PC-9 (cell line): ENCODE measurements around the gene ZBTB48. TPM values are rescaled to one million over a fixed set of nuclear protein-coding genes. Genes with fewer than 3 reads are reported as not detected.

Experiments used
- BruUV-seq: library from RNA; stranded (reverse); fragments of 400-500 nt; replicated peaks from 2 replicates; lab custom pipeline; 2021; lab: Mats Ljungman, UMichigan
- CTCF ChIA-PET: fragments of 300-600 bp; sonication (Branson Sonifier 250); formaldehyde crosslinking; loops from one replicate; lab custom pipeline; 2022; ENCODE audit warnings: antibody characterized with exemption; lab: Charles Lee
- POLR2A ChIA-PET: fragments of 300-600 bp; sonication (Branson Sonifier 250); formaldehyde crosslinking; loops from one replicate; lab custom pipeline; 2022; ENCODE audit warnings: antibody characterized with exemption; ENCODE audit not compliant: unreplicated experiment; lab: Charles Lee
- DNase-seq, 2 experiments: peaks; one replicate each; pipeline versions ENCODE4 v3.0.0 to v3.0.0-alpha.2; 2015 to 2022; ENCODE audit warnings: mixed read lengths in 1 of 2
- H2AFZ ChIP-seq: fragments of 200-600 bp; sonication (generic); 2 replicates; pipeline ENCODE4 v1.8.1; 2017; ENCODE audit warnings: antibody characterized with exemption
- H3F3A ChIP-seq: fragments of 200-600 bp; sonication (generic); 2 replicates; pipeline ENCODE4 v1.8.1; 2017; ENCODE audit warnings: antibody characterized with exemption, mild to moderate bottlenecking, low read depth; ENCODE audit not compliant: insufficient read depth
- H3K27ac ChIP-seq: fragments of 200-600 bp; sonication (generic); 2 replicates; pipeline ENCODE4 v1.6.1; 2016; ENCODE audit warnings: mixed run types
- H3K27me3 ChIP-seq: fragments of 200-600 bp; sonication (generic); 2 replicates; pipeline ENCODE4 v1.6.1; 2016; ENCODE audit warnings: low read depth, mixed run types; ENCODE audit not compliant: insufficient read depth
- H3K36me3 ChIP-seq: fragments of 200-600 bp; sonication (generic); 2 replicates; pipeline ENCODE4 v1.6.1; 2016; ENCODE audit warnings: low read depth, mixed run types
- H3K4me1 ChIP-seq: fragments of 200-600 bp; sonication (generic); replicated peaks from 2 replicates; pipeline ENCODE4 v1.6.1; 2016; ENCODE audit warnings: mixed run types; ENCODE audit not compliant: insufficient read depth
- H3K4me2 ChIP-seq: fragments of 200-600 bp; sonication (generic); 2 replicates; pipeline ENCODE4 v1.6.1; 2017; ENCODE audit warnings: mixed run types
- H3K4me3 ChIP-seq: fragments of 200-600 bp; sonication (generic); 2 replicates; pipeline ENCODE4 v1.6.1; 2016; ENCODE audit warnings: mixed run types
- H3K79me2 ChIP-seq: fragments of 200-600 bp; sonication (generic); 2 replicates; pipeline ENCODE4 v1.6.1; 2017; ENCODE audit warnings: low read depth, mixed run types
- H3K9me2 ChIP-seq: fragments of 200-600 bp; sonication (generic); 2 replicates; pipeline ENCODE4 v1.8.1; 2017; ENCODE audit warnings: mild to moderate bottlenecking; ENCODE audit not compliant: insufficient read depth
- H3K9me3 ChIP-seq: fragments of 200-600 bp; sonication (generic); 2 replicates; pipeline ENCODE4 v1.8.1; 2016; ENCODE audit warnings: low read depth; ENCODE audit not compliant: insufficient read depth
- H4K20me1 ChIP-seq: fragments of 200-600 bp; sonication (generic); 2 replicates; pipeline ENCODE4 v1.8.1; 2017; ENCODE audit not compliant: insufficient read depth
- CTCF ChIP-seq: fragments of 200-600 bp; sonication (generic); conservative IDR thresholded peaks from 2 replicates; pipeline ENCODE4 v1.6.1; 2017; ENCODE audit warnings: mixed run types, antibody characterized with exemption, mild to moderate bottlenecking, moderate library complexity
- EZH2 ChIP-seq: fragments of 200-600 bp; sonication (generic); IDR thresholded peaks from 2 replicates; pipeline ENCODE4 v1.8.0; 2017; ENCODE audit warnings: antibody characterized with exemption, low read depth
- intact Hi-C: fragments of 100-400 bp; cut with micrococcal nuclease; formaldehyde crosslinking; loops from one replicate; pipeline ENCODE4 v1.10.0; 2022; ENCODE audit not compliant: unreplicated experiment
- total RNA-seq: library from RNA; stranded (reverse); gene quantifications from 2 replicates; pipeline ENCODE4 v1.2.3, GENCODE V29; 2021

The ZBTB48 gene
- total RNA-seq, 1 experiment from 2014 or later: 17.2 TPM

GRCh38 chr1:6582370-6582769, 2.6 kb downstream of the ZBTB48 start:
- no peaks in the 10 kb centered on the region for H3K9me3 ChIP-seq
- peaks cover 11% of the 10 kb centered on the region for H3K79me2 ChIP-seq
- intact Hi-C loops: no loop called here
- no peak overlapping the region for H3K4me2 ChIP-seq
- no peaks in the 10 kb centered on the region for H3F3A ChIP-seq
- ChIA-PET POLR2A (no interaction called here), CTCF (no interaction called here)
- no TSS peak for BruUV-seq
- H3K4me3 ChIP-seq: no peak overlapping the region
- H4K20me1 ChIP-seq: no peaks in the 10 kb centered on the region
- no peak for TF ChIP-seq EZH2
- no peak for TF ChIP-seq CTCF
- DNase-seq: no peak
- peaks cover 8% of the 10 kb centered on the region for H3K4me1 ChIP-seq
- no peak overlapping the region for H2AFZ ChIP-seq
- no peaks in the 10 kb centered on the region for H3K36me3 ChIP-seq
- no peak overlapping the region for H3K27ac ChIP-seq
- H3K27me3 ChIP-seq: no peaks in the 10 kb centered on the region
- H3K9me2 ChIP-seq: no peaks in the 10 kb centered on the region

- Histone ChIP-seq H3K9me3 (no peaks in the 10 kb centered on the region), H3F3A (no peaks in the 10 kb centered on the region), H3K27ac (no peak overlapping the region), H3K9me2 (no peaks in the 10 kb centered on the region), H3K79me2 (peaks cover 11% of the 10 kb centered on the region), H3K27me3 (no peaks in the 10 kb centered on the region), H3K4me3 (no peak overlapping the region), H3K4me1 (peaks cover 8% of the 10 kb centered on the region), H2AFZ (no peak overlapping the region), H4K20me1 (no peaks in the 10 kb centered on the region), H3K36me3 (no peaks in the 10 kb centered on the region), H3K4me2 (no peak overlapping the region)
- intact Hi-C loops: no loop called here
- POLR2A ChIA-PET: no interaction called here
- TF ChIP-seq EZH2 (no peak), CTCF (no peak)
- DNase-seq: no peak
- BruUV-seq: no TSS peak
- CTCF ChIA-PET: interaction anchor here (0.6 kb wide), 1 partner anchor 16 kb away, joined by 3 read pairs; no protein-coding TSS in a partner anchor
Observed at GRCh38 chr1:6584126-6585080, 4.6 kb downstream of the ZBTB48 start.

- Histone ChIP-seq H3K4me2 (no peak overlapping the region), H3K79me2 (peaks cover 10% of the 10 kb centered on the region), H3K9me3 (no peaks in the 10 kb centered on the region), H3K36me3 (no peaks in the 10 kb centered on the region), H4K20me1 (no peaks in the 10 kb centered on the region), H3K27me3 (no peaks in the 10 kb centered on the region), H3K9me2 (no peaks in the 10 kb centered on the region), H2AFZ (no peak overlapping the region), H3K27ac (no peak overlapping the region), H3F3A (no peaks in the 10 kb centered on the region), H3K4me3 (no peak overlapping the region), H3K4me1 (peaks cover 8% of the 10 kb centered on the region)
- POLR2A ChIA-PET: no interaction called here
- BruUV-seq: no TSS peak
- no peak for TF ChIP-seq CTCF
- no peak for DNase-seq
- intact Hi-C loops: no loop called here
- CTCF ChIA-PET: no interaction called here
Observed at GRCh38 chr1:6585081-6585722, 5.4 kb downstream of the ZBTB48 start.
